GM12878 (cell line): ENCODE results near the gene ZBTB9. TPM values are rescaled to one million over a fixed set of nuclear protein-coding genes. Genes with fewer than 3 reads are reported as not detected.

Source experiments
- ATAC-seq: fragments of 200-7000 bp; cut with Tn5 transposase; 3 replicates; pipeline ENCODE4 v1.9.1; 2020; ENCODE audit warnings: mild to moderate bottlenecking, moderate library complexity
- BruUV-seq: library from RNA; stranded (reverse); fragments of 400-500 nt; replicated peaks from 2 replicates; lab custom pipeline; 2021; lab: Mats Ljungman, UMichigan
- CTCF ChIA-PET: fragments of 300-600 bp; sonication (Branson Sonifier 250); formaldehyde crosslinking; extraction: SDS; loops from one replicate; lab custom pipeline; 2021; ENCODE audit warnings: inconsistent platforms; lab: Yijun Ruan, JAX
- POLR2A ChIA-PET: fragments of 350-600 bp; formaldehyde crosslinking; extraction: SDS; loops from one replicate; lab custom pipeline; 2021; ENCODE audit warnings: inconsistent platforms; lab: Charles Lee
- RAD21 ChIA-PET: fragments of 300-600 bp; sonication (Branson Sonifier 250); formaldehyde crosslinking; loops from one replicate; lab custom pipeline; 2023; ENCODE audit warnings: antibody characterized with exemption; ENCODE audit not compliant: unreplicated experiment; lab: Charles Lee
- SMC1A ChIA-PET: fragments of 300-600 bp; sonication (Branson Sonifier 250); formaldehyde crosslinking; loops from one replicate; lab custom pipeline; 2023; ENCODE audit not compliant: unreplicated experiment, uncharacterized antibody; lab: Charles Lee
- DNase-seq: peaks from one replicate; pipeline ENCODE4 v3.0.0-alpha.2; 2011; ENCODE audit warnings: low read depth, low spot score
- FAIRE-seq: peaks from 3 replicates; lab custom pipeline; 2011; peaks lifted over from hg19 to GRCh38; lab: Jason Lieb, UNC
- H2AFZ ChIP-seq: 2 replicates; pipeline ENCODE4 v1.6.0; 2011; ENCODE audit warnings: low read depth, low read length, control low read depth; ENCODE audit not compliant: control insufficient read depth
- H3K27ac ChIP-seq: 2 replicates; pipeline ENCODE4 v1.5.1; 2011; ENCODE audit warnings: control low read depth; ENCODE audit not compliant: control insufficient read depth, insufficient read depth
- H3K27me3 ChIP-seq, 2 experiments: replicated peaks in 1 of 2; 2 replicates each; pipeline versions ENCODE4 v1.6.0 to v1.6.1; 2011; ENCODE audit warnings: low read length in 1 of 2; ENCODE audit not compliant: control insufficient read depth in 2 of 2, insufficient read depth in 2 of 2
- H3K36me3 ChIP-seq, 2 experiments: 2 replicates each; pipeline ENCODE4 v1.5.1; 2011; ENCODE audit warnings: low read length in 1 of 2; ENCODE audit not compliant: control insufficient read depth in 2 of 2, insufficient read depth in 2 of 2
- H3K4me1 ChIP-seq: 2 replicates; pipeline ENCODE4 v1.6.1; 2011; ENCODE audit warnings: mild to moderate bottlenecking, low read length, moderate library complexity, mixed read lengths; ENCODE audit not compliant: control insufficient read depth, insufficient read depth
- H3K4me2 ChIP-seq: 2 replicates; pipeline ENCODE4 v1.6.0; 2011; ENCODE audit warnings: control low read depth; ENCODE audit not compliant: control insufficient read depth, insufficient read depth
- H3K4me3 ChIP-seq: fragments of 200-600 bp; sonication (generic); 2 replicates; pipeline ENCODE4 v1.5.1; 2016
- H3K79me2 ChIP-seq: 2 replicates; pipeline ENCODE4 v1.6.0; 2011; ENCODE audit warnings: low read length; ENCODE audit not compliant: control insufficient read depth, insufficient read depth
- H3K9ac ChIP-seq: 2 replicates; pipeline ENCODE4 v1.8.0; 2011; ENCODE audit warnings: low read length, control low read depth, mixed read lengths; ENCODE audit not compliant: control insufficient read depth, insufficient read depth
- H3K9me3 ChIP-seq: replicated peaks from 3 replicates; pipeline ENCODE4 v1.5.1; 2011; ENCODE audit warnings: mild to moderate bottlenecking, low read length; ENCODE audit not compliant: control insufficient read depth, insufficient read depth
- H4K20me1 ChIP-seq: 2 replicates; pipeline ENCODE4 v1.6.0; 2011; ENCODE audit not compliant: control insufficient read depth, insufficient read depth
- IKZF2 ChIP-seq, 2 experiments: fragments of 450-650 bp; IDR thresholded peaks; 2 replicates each; pipeline ENCODE4 v1.6.1; 2017; ENCODE audit warnings: mild to moderate bottlenecking in 2 of 2, moderate library complexity in 2 of 2
- IRF3 ChIP-seq: fragments of 450-650 bp; IDR thresholded peaks from 2 replicates; pipeline ENCODE4 v1.6.1; 2014; ENCODE audit warnings: mild to moderate bottlenecking
- MTA3 ChIP-seq: IDR thresholded peaks from 2 replicates; pipeline ENCODE4 v1.6.1; 2012; ENCODE audit warnings: low read length, inconsistent platforms, borderline replicate concordance
- SIN3A ChIP-seq: IDR thresholded peaks from 2 replicates; pipeline ENCODE4 v1.6.1; 2012; ENCODE audit warnings: low read depth, low read length, improper control_type of control experiment
- WGBS: methylation state at CpG from one replicate; pipeline ENCODE4 v1.1.6; 2016; ENCODE audit warnings: low lambda C conversion rate; ENCODE audit not compliant: insufficient replicate concordance, insufficient coverage; ENCODE audit errors: missing lambda C conversion rate; 5-methylcytosine and 5-hydroxymethylcytosine counted together
- in situ Hi-C: fragments of 300-500 bp; cut with MboI; formaldehyde crosslinking; loops from 9 replicates; pipeline ENCODE4 v1.14.3; 2018; ENCODE audit warnings: mixed read lengths
- intact Hi-C: fragments of 100-400 bp; cut with micrococcal nuclease; formaldehyde crosslinking; loops from one replicate; pipeline ENCODE4 v1.14.2; 2022; ENCODE audit not compliant: unreplicated experiment
- polyA plus RNA-seq, 11 experiments: library from polyadenylated mRNA; depleted of rRNA in 4 of 11; unstranded in 6 of 11; stranded (reverse) in 5 of 11; fragments of >200 nt; fragmentation: Nextera tagmentation in 4 of 11; fragmentation: Illumina TruSeq in 1 of 11; extraction: Ambion mirVana in 4 of 11; extraction: Trizol in 1 of 11; gene quantifications; 1 replicate in 1 of 11; 2 replicates in 10 of 11; pipeline versions ENCODE4 v1.2.1 to v1.2.3, GENCODE V29; 2011 to 2016; ENCODE audit warnings: inconsistent platforms in 2 of 11, missing spikeins in 2 of 11, low read depth in 1 of 11
- total RNA-seq, 4 experiments: library from RNA; depleted of rRNA in 3 of 4; stranded (reverse); fragments of >200 nt in 3 of 4; fragmentation: Illumina TruSeq in 1 of 4; extraction: Trizol in 1 of 4; gene quantifications; 2 replicates each; pipeline versions ENCODE4 v1.2.1 to v1.2.3, GENCODE V29; 2013 to 2021
- TF ChIP-seq, protein P1 (sequence below): IDR thresholded peaks from 2 replicates; pipeline ENCODE4 v1.6.1; 2011; ENCODE audit warnings: borderline replicate concordance, low read depth, mild to moderate bottlenecking, moderate library complexity, mixed read lengths, low read length; ENCODE audit not compliant: insufficient read depth; ENCODE audit errors: extremely low read length

The ZBTB9 gene
- total and polyA plus RNA-seq, 10 of the 15 experiments (the other 5 are each of a cell fraction or from before 2014, with no cell fraction given) = 1.5 to 12.7 (median 6.9) TPM

DNA sequence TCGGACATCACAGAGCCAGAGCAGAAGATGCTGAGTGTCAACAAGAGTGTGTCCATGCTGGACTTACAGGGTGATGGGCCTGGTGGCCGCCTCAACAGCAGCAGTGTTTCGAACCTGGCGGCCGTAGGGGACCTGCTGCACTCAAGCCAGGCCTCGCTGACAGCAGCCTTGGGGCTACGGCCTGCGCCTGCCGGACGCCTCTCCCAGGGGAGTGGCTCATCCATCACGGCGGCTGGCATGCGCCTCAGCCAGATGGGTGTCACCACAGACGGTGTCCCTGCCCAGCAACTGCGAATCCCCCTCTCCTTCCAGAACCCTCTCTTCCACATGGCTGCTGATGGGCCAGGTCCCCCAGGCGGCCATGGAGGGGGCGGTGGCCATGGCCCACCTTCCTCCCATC is 11.4 kb upstream of the ZBTB9 start:
- in situ Hi-C loops = no loop called here
- intact Hi-C loops = no loop called here
- ATAC-seq (no peak), FAIRE-seq (no peak), DNase-seq (no peak)
- SMC1A ChIA-PET = no interaction called here
- WGBS = 92% methylated on average over 17 of the region's 17 CpGs
- no TSS peak for BruUV-seq
- no peak overlapping the region for H3K4me3 ChIP-seq
- peaks cover 2 to 9% of the 10 kb centered on the region in 2 experiments; a peak in 3 of 4 replicates for H3K36me3 ChIP-seq
- H4K20me1 ChIP-seq = no peaks in the 10 kb centered on the region; the same call in 1 of the 2 replicates
- no peak overlapping the region for H3K9ac ChIP-seq
- POLR2A ChIA-PET = no interaction called here
- no peak overlapping the region for H3K4me2 ChIP-seq
- H3K4me1 ChIP-seq = no peaks in the 10 kb centered on the region
- H3K79me2 ChIP-seq = no peaks in the 10 kb centered on the region
- CTCF ChIA-PET = no interaction called here
- TF ChIP-seq SIN3A = no peak
- TF ChIP-seq, protein P1, sequence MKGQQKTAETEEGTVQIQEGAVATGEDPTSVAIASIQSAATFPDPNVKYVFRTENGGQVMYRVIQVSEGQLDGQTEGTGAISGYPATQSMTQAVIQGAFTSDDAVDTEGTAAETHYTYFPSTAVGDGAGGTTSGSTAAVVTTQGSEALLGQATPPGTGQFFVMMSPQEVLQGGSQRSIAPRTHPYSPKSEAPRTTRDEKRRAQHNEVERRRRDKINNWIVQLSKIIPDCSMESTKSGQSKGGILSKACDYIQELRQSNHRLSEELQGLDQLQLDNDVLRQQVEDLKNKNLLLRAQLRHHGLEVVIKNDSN = no peak
- TF ChIP-seq IRF3 = no peak
- no peak for TF ChIP-seq IKZF2 (IDR thresholded peaks at IDR 0.05)
- no peak for TF ChIP-seq MTA3
- H3K27me3 ChIP-seq = no peaks in the 10 kb centered on the region
- no peaks in the 10 kb centered on the region for H3K9me3 ChIP-seq
- RAD21 ChIA-PET = interaction anchor here (0.7 kb wide), 1 partner anchor 11 kb away, joined by 5 read pairs; no protein-coding TSS in a partner anchor
- H3K27ac ChIP-seq = no peak overlapping the region
- no peak overlapping the region for H2AFZ ChIP-seq
